ENCODE results near the gene HMGCLL1.

- TF ChIP-seq CTCF (IDR thresholded peaks at IDR 0.05), result peak in 3 of 4 experiments; percentile 15 to 39 (median 21)
- TF ChIP-seq POLR2AphosphoS5 (IDR thresholded peaks at IDR 0.05), result no peak
These were observed 38.3 kb upstream of the HMGCLL1 start for GRCh38 chr6:55617272-55617671.

Data from prostate gland (tissue), 2 donors.